ENCODE results near the gene ADARB1.

Gene ADARB1

DNA sequence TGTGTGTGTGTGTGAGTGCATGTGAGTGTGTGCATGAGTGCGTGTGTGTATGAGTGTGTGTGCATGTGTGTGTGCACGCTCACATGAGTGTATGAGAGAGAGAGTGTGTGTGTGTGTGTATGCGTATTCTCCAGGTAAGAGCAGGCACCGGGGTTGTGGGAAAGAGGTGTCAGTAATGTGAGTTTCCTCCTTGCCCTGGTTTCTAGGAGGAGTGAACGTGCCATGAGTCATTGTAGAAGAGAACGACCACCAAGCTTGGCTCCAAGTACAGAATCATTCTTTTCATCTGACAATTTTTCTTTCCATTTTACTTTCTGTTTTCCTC lies 134.2 kb downstream of the ADARB1 start:
- no peak for TF ChIP-seq OSR1 (CRISPR knock-in tag; IDR thresholded peaks at IDR 0.05)
- TF ChIP-seq, protein P1, sequence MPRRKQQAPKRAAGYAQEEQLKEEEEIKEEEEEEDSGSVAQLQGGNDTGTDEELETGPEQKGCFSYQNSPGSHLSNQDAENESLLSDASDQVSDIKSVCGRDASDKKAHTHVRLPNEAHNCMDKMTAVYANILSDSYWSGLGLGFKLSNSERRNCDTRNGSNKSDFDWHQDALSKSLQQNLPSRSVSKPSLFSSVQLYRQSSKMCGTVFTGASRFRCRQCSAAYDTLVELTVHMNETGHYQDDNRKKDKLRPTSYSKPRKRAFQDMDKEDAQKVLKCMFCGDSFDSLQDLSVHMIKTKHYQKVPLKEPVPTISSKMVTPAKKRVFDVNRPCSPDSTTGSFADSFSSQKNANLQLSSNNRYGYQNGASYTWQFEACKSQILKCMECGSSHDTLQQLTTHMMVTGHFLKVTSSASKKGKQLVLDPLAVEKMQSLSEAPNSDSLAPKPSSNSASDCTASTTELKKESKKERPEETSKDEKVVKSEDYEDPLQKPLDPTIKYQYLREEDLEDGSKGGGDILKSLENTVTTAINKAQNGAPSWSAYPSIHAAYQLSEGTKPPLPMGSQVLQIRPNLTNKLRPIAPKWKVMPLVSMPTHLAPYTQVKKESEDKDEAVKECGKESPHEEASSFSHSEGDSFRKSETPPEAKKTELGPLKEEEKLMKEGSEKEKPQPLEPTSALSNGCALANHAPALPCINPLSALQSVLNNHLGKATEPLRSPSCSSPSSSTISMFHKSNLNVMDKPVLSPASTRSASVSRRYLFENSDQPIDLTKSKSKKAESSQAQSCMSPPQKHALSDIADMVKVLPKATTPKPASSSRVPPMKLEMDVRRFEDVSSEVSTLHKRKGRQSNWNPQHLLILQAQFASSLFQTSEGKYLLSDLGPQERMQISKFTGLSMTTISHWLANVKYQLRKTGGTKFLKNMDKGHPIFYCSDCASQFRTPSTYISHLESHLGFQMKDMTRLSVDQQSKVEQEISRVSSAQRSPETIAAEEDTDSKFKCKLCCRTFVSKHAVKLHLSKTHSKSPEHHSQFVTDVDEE (CRISPR knock-in tag; IDR thresholded peaks at IDR 0.05): no peak
- TF ChIP-seq ZC3H10 (CRISPR knock-in tag; IDR thresholded peaks at IDR 0.05): no peak
- no peak for TF ChIP-seq BACH2 (CRISPR knock-in tag; IDR thresholded peaks at IDR 0.05; ENCODE audit: borderline replicate concordance)
- TF ChIP-seq, protein P2, sequence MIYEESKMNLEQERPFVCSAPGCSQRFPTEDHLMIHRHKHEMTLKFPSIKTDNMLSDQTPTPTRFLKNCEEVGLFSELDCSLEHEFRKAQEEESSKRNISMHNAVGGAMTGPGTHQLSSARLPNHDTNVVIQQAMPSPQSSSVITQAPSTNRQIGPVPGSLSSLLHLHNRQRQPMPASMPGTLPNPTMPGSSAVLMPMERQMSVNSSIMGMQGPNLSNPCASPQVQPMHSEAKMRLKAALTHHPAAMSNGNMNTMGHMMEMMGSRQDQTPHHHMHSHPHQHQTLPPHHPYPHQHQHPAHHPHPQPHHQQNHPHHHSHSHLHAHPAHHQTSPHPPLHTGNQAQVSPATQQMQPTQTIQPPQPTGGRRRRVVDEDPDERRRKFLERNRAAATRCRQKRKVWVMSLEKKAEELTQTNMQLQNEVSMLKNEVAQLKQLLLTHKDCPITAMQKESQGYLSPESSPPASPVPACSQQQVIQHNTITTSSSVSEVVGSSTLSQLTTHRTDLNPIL (CRISPR knock-in tag; IDR thresholded peaks at IDR 0.05; ENCODE audit: low read depth): no peak
- ATAC-seq: no peak

DNA sequence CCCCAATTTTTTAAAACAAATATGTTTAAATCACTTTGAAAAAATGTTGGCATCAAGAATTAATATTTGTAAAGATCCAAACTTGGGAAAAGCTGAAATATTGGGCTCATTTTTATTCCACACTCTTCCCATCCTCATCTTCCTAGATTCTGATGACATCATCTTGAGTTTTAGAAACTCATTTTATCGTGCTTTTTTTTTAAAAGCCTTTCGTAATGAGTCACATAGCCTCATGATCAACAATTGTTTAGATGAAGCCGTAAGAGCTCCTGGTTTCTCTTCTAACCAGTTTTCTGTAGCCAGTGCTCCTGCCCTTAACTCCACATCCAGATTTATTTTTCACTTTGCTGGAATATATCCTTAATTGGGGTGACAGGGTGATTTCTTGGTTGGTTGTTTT lies 134.7 kb downstream of the ADARB1 start:
- TF ChIP-seq TCF4 (CRISPR knock-in tag; IDR thresholded peaks at IDR 0.05; ENCODE audit: borderline replicate concordance) (no peak), ZC3H10 (CRISPR knock-in tag; IDR thresholded peaks at IDR 0.05) (no peak), OSR1 (CRISPR knock-in tag; IDR thresholded peaks at IDR 0.05) (no peak), ZFP30 (CRISPR knock-in tag; IDR thresholded peaks at IDR 0.05) (no peak), PPARA (CRISPR knock-in tag; IDR thresholded peaks at IDR 0.05; ENCODE audit: borderline replicate concordance) (no peak), RARB (CRISPR knock-in tag; IDR thresholded peaks at IDR 0.05) (no peak), ISL1 (CRISPR knock-in tag; IDR thresholded peaks at IDR 0.05) (no peak), SNAI2 (CRISPR knock-in tag; IDR thresholded peaks at IDR 0.05) (no peak), ZNF8 (CRISPR knock-in tag; IDR thresholded peaks at IDR 0.05) (no peak)
- TF ChIP-seq, protein P2 (CRISPR knock-in tag; IDR thresholded peaks at IDR 0.05; ENCODE audit: low read depth): no peak
- TF ChIP-seq, protein P1 (CRISPR knock-in tag; IDR thresholded peaks at IDR 0.05): no peak
- TF ChIP-seq, protein P3, sequence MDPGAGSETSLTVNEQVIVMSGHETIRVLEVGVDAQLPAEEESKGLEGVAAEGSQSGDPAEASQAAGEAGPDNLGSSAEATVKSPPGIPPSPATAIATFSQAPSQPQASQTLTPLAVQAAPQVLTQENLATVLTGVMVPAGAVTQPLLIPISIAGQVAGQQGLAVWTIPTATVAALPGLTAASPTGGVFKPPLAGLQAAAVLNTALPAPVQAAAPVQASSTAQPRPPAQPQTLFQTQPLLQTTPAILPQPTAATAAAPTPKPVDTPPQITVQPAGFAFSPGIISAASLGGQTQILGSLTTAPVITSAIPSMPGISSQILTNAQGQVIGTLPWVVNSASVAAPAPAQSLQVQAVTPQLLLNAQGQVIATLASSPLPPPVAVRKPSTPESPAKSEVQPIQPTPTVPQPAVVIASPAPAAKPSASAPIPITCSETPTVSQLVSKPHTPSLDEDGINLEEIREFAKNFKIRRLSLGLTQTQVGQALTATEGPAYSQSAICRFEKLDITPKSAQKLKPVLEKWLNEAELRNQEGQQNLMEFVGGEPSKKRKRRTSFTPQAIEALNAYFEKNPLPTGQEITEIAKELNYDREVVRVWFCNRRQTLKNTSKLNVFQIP (CRISPR knock-in tag; IDR thresholded peaks at IDR 0.05; ENCODE audit: borderline replicate concordance, low read depth): no peak
- no peak; the same call in 2 of the 3 replicates for ATAC-seq

DNA sequence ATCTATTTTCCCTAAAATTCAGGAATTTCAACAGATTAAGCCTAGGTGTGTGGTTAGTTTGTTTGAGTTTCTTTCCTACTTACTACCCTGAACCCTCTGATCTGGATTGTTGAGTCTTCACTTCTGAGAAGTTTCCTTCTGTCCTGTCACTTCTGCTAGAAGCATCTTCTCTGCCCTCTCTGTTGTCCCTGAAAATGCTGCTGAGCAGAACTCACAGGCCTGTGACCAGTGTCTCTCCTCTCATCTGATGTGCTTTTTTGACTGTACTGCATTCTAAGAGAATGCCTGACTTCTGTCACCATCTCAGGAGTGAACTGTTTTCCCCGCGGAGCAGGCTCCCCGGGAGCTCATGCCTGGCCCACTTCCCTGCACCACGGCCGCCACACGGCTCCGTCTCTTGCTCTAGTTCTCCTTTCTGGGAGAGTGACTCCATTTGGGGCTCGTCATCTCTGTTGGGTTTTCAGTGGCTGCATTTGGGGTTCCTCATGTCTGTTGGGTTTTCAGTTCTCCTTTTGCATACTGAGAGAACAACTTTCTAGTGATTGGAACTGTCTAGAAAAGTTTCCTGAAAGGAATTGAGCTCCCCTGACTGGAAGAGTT lies 135.4 kb downstream of the ADARB1 start:
- no peak for ATAC-seq

More for the DNA sequence above, 135.4 kb downstream of the ADARB1 start:
- TF ChIP-seq, protein P1 (CRISPR knock-in tag; IDR thresholded peaks at IDR 0.05): no peak
- TF ChIP-seq BACH2 (CRISPR knock-in tag; IDR thresholded peaks at IDR 0.05; ENCODE audit: borderline replicate concordance): no peak
- no peak for TF ChIP-seq ZFP3 (CRISPR knock-in tag; IDR thresholded peaks at IDR 0.05)
- TF ChIP-seq RARB (CRISPR knock-in tag; IDR thresholded peaks at IDR 0.05): no peak
- TF ChIP-seq ZNF70 (CRISPR knock-in tag; IDR thresholded peaks at IDR 0.05): no peak
- TF ChIP-seq ARNTL (CRISPR knock-in tag; IDR thresholded peaks at IDR 0.05; ENCODE audit: borderline replicate concordance, low read depth): no peak
- TF ChIP-seq TOX (CRISPR knock-in tag; IDR thresholded peaks at IDR 0.05; ENCODE audit: borderline replicate concordance): no peak
- TF ChIP-seq, protein P3 (CRISPR knock-in tag; IDR thresholded peaks at IDR 0.05; ENCODE audit: borderline replicate concordance, low read depth): no peak
